Effector CD4-positive, alpha-beta T cell (primary cell): ENCODE results near the gene ACP4. TPM values are rescaled to one million over a fixed set of nuclear protein-coding genes. Genes with fewer than 3 reads are reported as not detected.
"Not testable (repeated sequence)": the region's sequence is repeated elsewhere in the genome, so short reads cannot be mapped to it uniquely, and the experiment has no call there.

Experiments
- DNase-seq: peaks from one replicate; pipeline ENCODE4 v3.0.0-alpha.2; 2020
- total RNA-seq: gene quantifications from one replicate; lab custom pipeline; 2026; lab: John Stamatoyannopoulos, UW

ACP4 gene
- not detected for total RNA-seq

GRCh38 chr19:50790396-50790795, at the start of gene ACP4:
Gene ACP4 (plus strand): TSS chr19:50790415. CDS start chr19:50790415, 0 bp downstream.
- no peak for DNase-seq

GRCh38 chr19:50741179-50741933, 48.9 kb upstream of the ACP4 start:
- no peak for DNase-seq

GRCh38 chr19:50743537-50743936, 46.7 kb upstream of the ACP4 start:
- DNase-seq: no peak

GRCh38 chr19:50745221-50745620, 45.0 kb upstream of the ACP4 start:
- no peak for DNase-seq

- not testable (repeated sequence) for DNase-seq
Measured at GRCh38 chr19:50747141-50747540, 43.1 kb upstream of the ACP4 start.

GRCh38 chr19:50749490-50749889, 40.7 kb upstream of the ACP4 start:
- DNase-seq: no peak

- DNase-seq: no peak
Measured at GRCh38 chr19:50750010-50750409, 40.2 kb upstream of the ACP4 start.

GRCh38 chr19:50753879-50754278, 36.3 kb upstream of the ACP4 start:
- no peak for DNase-seq

- DNase-seq: not testable (repeated sequence)
Measured at GRCh38 chr19:50756244-50756643, 34.0 kb upstream of the ACP4 start.

- DNase-seq: not testable (repeated sequence)
Measured at GRCh38 chr19:50757624-50758023, 32.6 kb upstream of the ACP4 start.

GRCh38 chr19:50759076-50759475, 31.1 kb upstream of the ACP4 start:
- not testable (repeated sequence) for DNase-seq

GRCh38 chr19:50759886-50760285, 30.3 kb upstream of the ACP4 start:
- no peak for DNase-seq

GRCh38 chr19:50761501-50761900, 28.7 kb upstream of the ACP4 start:
- not testable (repeated sequence) for DNase-seq

GRCh38 chr19:50763521-50763920, 26.7 kb upstream of the ACP4 start:
- not testable (repeated sequence) for DNase-seq

GRCh38 chr19:50764409-50764808, 25.8 kb upstream of the ACP4 start:
- no peak for DNase-seq

GRCh38 chr19:50766746-50767145, 23.5 kb upstream of the ACP4 start:
- not testable (repeated sequence) for DNase-seq

GRCh38 chr19:50767263-50767662, 23.0 kb upstream of the ACP4 start:
- DNase-seq: not testable (repeated sequence)

GRCh38 chr19:50768277-50768676, 21.9 kb upstream of the ACP4 start:
- DNase-seq: no peak

- DNase-seq: not testable (repeated sequence)
Measured at GRCh38 chr19:50770164-50770563, 20.1 kb upstream of the ACP4 start, which contains the start of gene GPR32. Gene GPR32 (plus strand): TSS chr19:50770464. CDS start chr19:50770601, 137 bp downstream.

GRCh38 chr19:50770888-50771287, 19.3 kb upstream of the ACP4 start:
- no peak for DNase-seq

GRCh38 chr19:50772476-50772875, 17.7 kb upstream of the ACP4 start:
- no peak for DNase-seq

GRCh38 chr19:50772912-50773311, 17.3 kb upstream of the ACP4 start:
- not testable (repeated sequence) for DNase-seq

GRCh38 chr19:50773454-50773853, 16.8 kb upstream of the ACP4 start:
- not testable (repeated sequence) for DNase-seq

GRCh38 chr19:50776131-50776530, 14.1 kb upstream of the ACP4 start:
- no peak for DNase-seq

- DNase-seq: no peak
Measured at GRCh38 chr19:50777261-50777660, 13.0 kb upstream of the ACP4 start.
